ENCODE data around the gene C21orf58.

GRCh38 chr21:46253610-46254124 lies 70.0 kb downstream of the C21orf58 start:
- no peak for TF ChIP-seq POLR2A (IDR thresholded peaks at IDR 0.05)
- no peak for TF ChIP-seq CTCF (IDR thresholded peaks at IDR 0.05)
